Measurements from ENCODE around the gene PGLYRP1.

The PGLYRP1 gene

GRCh38 chr19:45999653-46000121, 23.2 kb downstream of the PGLYRP1 start:
- no peak for DNase-seq

- no peak for DNase-seq
Measured at GRCh38 chr19:45998834-45999233, 24.0 kb downstream of the PGLYRP1 start.

GRCh38 chr19:45996933-45997332, 25.9 kb downstream of the PGLYRP1 start:
- no peak for DNase-seq

GRCh38 chr19:45995715-45996385, 27.0 kb downstream of the PGLYRP1 start:
- DNase-seq = peak; percentile 50

GRCh38 chr19:45994998-45995714, 27.7 kb downstream of the PGLYRP1 start, which contains the start of gene CCDC61:
Gene CCDC61, plus strand, starts transcription at chr19:45995467. Its CDS starts 7,552 bp downstream, at chr19:46003019.
- DNase-seq = peak; percentile 100

- peak; percentile 74 for DNase-seq
Measured at GRCh38 chr19:45994456-45994997, 28.3 kb downstream of the PGLYRP1 start.

GRCh38 chr19:45990113-45990728, 32.6 kb downstream of the PGLYRP1 start:
- no peak for DNase-seq

- DNase-seq = no peak
Measured at GRCh38 chr19:45985321-45985720, 37.5 kb downstream of the PGLYRP1 start.

GRCh38 chr19:45981350-45981749, 41.5 kb downstream of the PGLYRP1 start:
- DNase-seq = no peak

GRCh38 chr19:45978156-45978555, 44.7 kb downstream of the PGLYRP1 start:
- DNase-seq = no peak

GRCh38 chr19:45976178-45976577, 46.7 kb downstream of the PGLYRP1 start:
- DNase-seq = peak; percentile 43

GRCh38 chr19:45975306-45976070, 47.4 kb downstream of the PGLYRP1 start:
- no peak for DNase-seq

- peak; percentile 42 for DNase-seq
Measured at GRCh38 chr19:45973553-45974338, 49.1 kb downstream of the PGLYRP1 start, which contains the start of gene NOVA2. Gene NOVA2, minus strand, starts transcription at chr19:45973865. Its CDS starts 514 bp downstream, at chr19:45973351.

- peak; percentile 24 for DNase-seq
Measured at GRCh38 chr19:45972947-45973540, 49.8 kb downstream of the PGLYRP1 start.

- DNase-seq = peak; percentile 22
Measured at GRCh38 chr19:45972081-45972946, 50.5 kb downstream of the PGLYRP1 start.

- no peak for DNase-seq
Measured at GRCh38 chr19:45971260-45971902, 51.5 kb downstream of the PGLYRP1 start.

GRCh38 chr19:45969676-45970075, 53.2 kb downstream of the PGLYRP1 start:
- no peak for DNase-seq

Data from DMS53 (cell line).